GM19025 (cell line): ENCODE data around the gene PPP1R12B.
"Not testable (repeated sequence)": the region's sequence is repeated elsewhere in the genome, so short reads cannot be mapped to it uniquely, and the experiment has no call there.

Source experiments
- ATAC-seq: cut with Tn5 transposase; IDR thresholded peaks from one replicate; pipeline ENCODE4 v1.9.1; 2021; ENCODE audit warnings: mild to moderate bottlenecking, low read depth, moderate library complexity; ENCODE audit not compliant: unreplicated experiment

The PPP1R12B gene

GRCh38 chr1:202348005-202348508 is 442 bp upstream of the PPP1R12B start:
- no peak for ATAC-seq

DNA sequence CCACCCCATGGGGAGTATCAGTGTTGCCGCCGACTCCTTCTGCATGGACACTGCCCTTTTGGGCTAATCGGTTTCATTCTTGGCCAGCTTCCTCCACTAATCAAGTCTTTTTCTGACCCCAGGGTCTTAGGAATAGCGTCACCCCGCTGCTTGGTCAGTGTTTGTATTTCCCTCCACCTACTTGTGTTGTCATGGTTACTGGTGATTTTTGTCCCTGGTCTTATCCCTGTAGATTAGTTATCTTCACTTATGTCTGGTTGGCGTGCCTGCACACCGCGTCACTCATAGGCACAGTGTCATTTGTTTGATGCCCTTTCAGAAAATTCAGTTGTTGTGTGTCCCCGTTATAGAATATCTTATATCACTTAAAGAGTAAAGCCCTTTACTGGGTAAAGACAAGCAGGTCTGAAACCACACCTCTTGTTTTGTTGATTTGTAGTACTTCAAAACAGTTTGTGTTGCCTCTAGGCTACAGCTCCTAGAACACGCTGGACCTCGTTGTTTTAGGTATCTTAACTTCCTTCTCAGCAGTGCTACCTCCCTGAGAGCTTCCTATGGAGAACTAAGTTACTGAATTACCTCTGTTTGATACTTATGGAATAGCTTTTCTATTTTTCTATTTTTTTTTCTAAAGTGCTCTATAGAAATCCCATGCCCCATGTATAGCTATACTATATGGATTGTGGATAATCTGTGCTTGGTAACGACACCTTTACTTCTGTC is 868 bp downstream of the PPP1R12B start:
- no peak for ATAC-seq

- ATAC-seq: no peak
Measured at GRCh38 chr1:202351725-202352124, 3.2 kb downstream of the PPP1R12B start.

DNA sequence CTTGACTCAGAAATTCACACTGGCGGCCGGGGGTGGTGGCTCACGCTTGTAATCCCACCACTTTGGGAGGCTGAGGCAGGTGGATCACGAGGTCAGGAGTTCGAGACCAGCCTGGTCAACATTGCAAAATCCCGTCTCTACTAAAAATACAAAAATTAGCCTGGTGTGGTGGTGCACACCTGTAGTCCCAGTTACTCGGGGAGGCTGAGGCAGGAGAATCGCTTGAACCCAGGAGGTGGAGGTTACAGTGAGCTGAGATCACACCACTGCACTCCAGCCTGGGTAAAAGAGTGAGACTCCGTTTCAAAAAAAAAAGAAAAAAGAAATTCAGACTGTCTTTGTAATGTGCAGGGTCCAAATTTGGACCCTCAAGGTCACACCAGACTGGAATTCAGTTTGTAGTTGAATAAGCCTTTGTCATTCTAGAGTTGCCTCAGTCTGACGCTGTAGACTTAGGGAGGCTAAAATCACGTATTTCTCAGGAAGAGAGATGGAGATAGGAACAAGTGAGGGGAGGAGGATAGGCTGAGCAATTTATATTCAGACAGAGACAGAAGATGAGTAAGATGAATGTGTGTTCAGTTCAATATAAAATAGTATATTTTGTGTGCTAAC is 4.2 kb downstream of the PPP1R12B start:
- ATAC-seq: not testable (repeated sequence)

DNA sequence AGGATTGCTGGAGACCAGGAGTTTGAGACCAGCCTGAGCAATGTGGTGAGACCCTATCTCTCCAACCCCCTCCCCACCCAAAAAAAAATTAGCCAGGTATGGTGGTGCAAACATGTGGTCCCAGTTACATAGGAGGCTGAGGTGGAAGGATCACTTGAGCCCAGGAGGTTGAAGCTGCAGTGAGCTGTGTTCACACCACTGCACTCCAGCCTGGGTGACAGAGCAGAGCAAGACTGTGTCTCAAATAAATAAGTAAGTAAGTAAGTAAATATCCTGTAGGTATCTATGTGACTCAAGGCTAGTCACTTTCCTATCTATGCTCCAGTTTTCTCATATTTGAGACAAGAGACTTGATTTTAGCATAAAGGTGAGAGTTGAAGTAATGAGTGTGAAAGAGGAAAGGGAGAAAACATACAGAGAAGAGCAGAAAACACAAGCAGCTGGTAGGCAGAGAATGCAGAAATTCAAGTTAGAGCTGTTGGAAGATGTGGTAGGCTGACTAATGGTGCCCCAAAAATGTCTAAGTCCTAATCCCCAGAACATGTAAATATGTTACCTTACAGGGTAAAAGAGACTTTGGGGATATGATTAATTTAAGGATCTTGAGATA is 7.5 kb downstream of the PPP1R12B start:
- no peak for ATAC-seq

- ATAC-seq: no peak
Measured at GRCh38 chr1:202357506-202357905, 9.0 kb downstream of the PPP1R12B start.

GRCh38 chr1:202361224-202361623 is 12.7 kb downstream of the PPP1R12B start:
- no peak for ATAC-seq

DNA sequence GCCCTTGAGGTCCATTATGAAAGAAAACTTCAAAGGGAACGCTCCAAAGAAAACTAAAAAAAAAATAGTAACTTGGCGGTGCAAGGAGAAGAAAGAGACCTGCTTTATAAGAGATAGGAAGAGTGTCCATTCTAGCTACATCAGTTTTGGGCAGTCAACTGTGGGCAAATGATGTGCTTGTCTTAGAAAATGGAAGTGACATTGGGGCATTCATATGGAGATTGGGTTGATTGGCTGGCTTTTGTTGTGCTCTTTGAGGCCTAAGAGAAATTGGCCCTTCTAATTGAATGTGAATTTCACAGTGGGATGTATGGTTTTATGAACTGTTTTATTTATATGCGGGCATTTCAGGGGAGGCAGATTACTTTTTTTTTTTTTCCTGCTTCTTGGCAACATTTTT is 13.2 kb downstream of the PPP1R12B start:
- no peak for ATAC-seq

GRCh38 chr1:202362212-202362611 is 13.7 kb downstream of the PPP1R12B start:
- ATAC-seq: no peak

GRCh38 chr1:202365092-202365815 is 16.8 kb downstream of the PPP1R12B start:
- no peak for ATAC-seq

- ATAC-seq: no peak
Measured at GRCh38 chr1:202367271-202367670, 18.8 kb downstream of the PPP1R12B start.

- ATAC-seq: not testable (repeated sequence)
Measured at GRCh38 chr1:202370906-202371305, 22.4 kb downstream of the PPP1R12B start.

DNA sequence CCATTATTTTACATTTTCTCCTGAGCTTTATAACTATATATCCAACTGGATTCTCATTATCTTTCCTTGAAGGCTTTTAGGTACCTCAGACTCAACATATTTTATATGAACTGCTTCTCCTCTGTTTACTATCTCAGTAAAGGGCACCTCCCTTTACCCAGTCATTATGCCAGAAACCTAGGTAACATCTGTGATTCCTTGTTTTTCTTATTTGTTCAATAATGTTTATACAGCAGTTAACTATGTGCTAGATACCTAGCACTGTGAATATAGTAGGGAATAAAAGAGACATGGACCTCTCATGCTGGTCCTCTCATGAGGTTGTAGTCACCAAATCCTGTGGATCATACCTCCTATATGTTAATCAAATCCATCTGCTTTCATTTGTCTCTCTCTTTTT is 25.6 kb downstream of the PPP1R12B start:
- ATAC-seq: no peak

GRCh38 chr1:202375175-202375574 is 26.7 kb downstream of the PPP1R12B start:
- not testable (repeated sequence) for ATAC-seq

DNA sequence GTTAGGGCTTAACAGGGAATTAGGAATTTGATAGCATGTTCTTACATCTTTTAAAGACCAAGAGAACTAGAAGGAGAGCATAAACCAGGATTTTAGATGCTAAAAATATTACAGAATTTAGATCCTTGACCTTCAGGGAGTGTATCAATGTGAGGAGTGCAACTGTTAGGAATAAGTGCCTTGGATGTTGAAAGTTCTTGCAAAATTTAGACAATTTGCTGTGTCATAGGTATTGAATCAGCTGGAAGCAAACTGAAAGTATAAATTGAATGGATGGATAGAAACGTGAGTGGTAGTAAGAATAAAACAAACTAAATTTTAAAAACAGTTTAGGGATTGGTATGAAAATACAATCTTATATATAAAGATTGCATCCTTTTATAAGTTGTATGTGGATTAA is 27.7 kb downstream of the PPP1R12B start:
- no peak for ATAC-seq

- not testable (repeated sequence) for ATAC-seq
Measured at GRCh38 chr1:202379884-202380529, 31.5 kb downstream of the PPP1R12B start.

- ATAC-seq: not testable (repeated sequence)
Measured at GRCh38 chr1:202380535-202380934, 32.0 kb downstream of the PPP1R12B start.

DNA sequence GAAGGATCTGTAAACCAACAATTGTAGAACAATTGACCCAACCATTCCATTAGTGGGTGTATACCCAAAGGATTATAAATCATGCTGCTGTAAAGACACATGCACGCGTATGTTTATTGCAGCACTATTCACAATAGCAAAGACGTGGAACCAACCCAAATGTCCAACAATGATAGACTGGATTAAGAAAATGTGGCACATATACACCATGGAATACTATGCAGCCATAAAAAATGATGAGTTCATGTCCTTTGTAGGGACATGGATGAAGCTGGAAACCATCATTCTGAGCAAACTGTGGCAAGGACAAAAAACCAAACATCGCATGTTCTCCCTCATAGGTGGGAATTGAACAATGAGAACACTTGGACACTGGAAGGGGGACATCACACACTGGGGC is 33.4 kb downstream of the PPP1R12B start:
- not testable (repeated sequence) for ATAC-seq

GRCh38 chr1:202395831-202396230 is 47.3 kb downstream of the PPP1R12B start:
- not testable (repeated sequence) for ATAC-seq

- no peak for ATAC-seq
Measured at GRCh38 chr1:202397256-202397655, 48.8 kb downstream of the PPP1R12B start.
